Right ventricle myocardium inferior (tissue), 1 donor: Measurements from ENCODE around the gene TAS1R1. TPM values are rescaled to one million over a fixed set of nuclear protein-coding genes. Genes with fewer than 3 reads are reported as not detected.
A peak's percentile ranks its signal among the peaks of the same experiment; 100 is the strongest.
"Not testable (repeated sequence)": the region's sequence is repeated elsewhere in the genome, so short reads cannot be mapped to it uniquely, and the experiment has no call there.

Experiments
- ATAC-seq: fragments of 200-7000 bp; cut with Tn5 transposase; one replicate; pipeline ENCODE4 v1.9.1; 2020; ENCODE audit warnings: mild to moderate bottlenecking, moderate library complexity
- DNase-seq: peaks from one replicate; pipeline ENCODE4 v3.0.0; 2021; ENCODE audit errors: missing footprints
- intact Hi-C: fragments of 100-400 bp; cut with DNase I; formaldehyde crosslinking; loops from one replicate; pipeline ENCODE4 v1.11.0; 2022
- total RNA-seq: library from RNA; stranded (reverse); fragmentation: NEBNext Ultra II Directional; extraction: Animal tissue kit (Norgen Biotek cat#: 25700); gene quantifications from one replicate; pipeline ENCODE4 v1.2.1, GENCODE V29; 2021
- donor health status: DM: no; HTN: yes; CAD: no; lungs with severe emphysema.

TAS1R1 gene
- total RNA-seq, 1 donor from 2014 or later, result not detected

DNA sequence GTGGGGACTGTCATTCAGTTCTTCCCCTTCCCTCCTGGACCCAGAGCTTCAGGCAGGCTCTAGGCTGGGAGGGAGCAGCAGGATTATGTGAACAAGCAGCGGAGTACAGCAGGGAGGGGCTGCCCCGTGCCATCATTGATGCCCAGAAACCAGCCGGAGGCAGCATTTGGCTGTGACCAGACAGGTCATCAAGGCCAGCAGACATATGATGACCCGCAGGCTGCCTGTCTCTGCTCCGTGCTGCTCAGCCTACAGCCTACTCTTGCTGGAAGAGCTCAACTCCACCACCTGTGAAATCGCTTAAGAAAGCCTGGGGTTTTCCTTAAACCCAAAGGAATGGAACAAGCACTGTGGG lies 42.6 kb downstream of the TAS1R1 start:
- intact Hi-C loops, result no loop called here
- ATAC-seq, result no peak
- DNase-seq, result peak; percentile 45

DNA sequence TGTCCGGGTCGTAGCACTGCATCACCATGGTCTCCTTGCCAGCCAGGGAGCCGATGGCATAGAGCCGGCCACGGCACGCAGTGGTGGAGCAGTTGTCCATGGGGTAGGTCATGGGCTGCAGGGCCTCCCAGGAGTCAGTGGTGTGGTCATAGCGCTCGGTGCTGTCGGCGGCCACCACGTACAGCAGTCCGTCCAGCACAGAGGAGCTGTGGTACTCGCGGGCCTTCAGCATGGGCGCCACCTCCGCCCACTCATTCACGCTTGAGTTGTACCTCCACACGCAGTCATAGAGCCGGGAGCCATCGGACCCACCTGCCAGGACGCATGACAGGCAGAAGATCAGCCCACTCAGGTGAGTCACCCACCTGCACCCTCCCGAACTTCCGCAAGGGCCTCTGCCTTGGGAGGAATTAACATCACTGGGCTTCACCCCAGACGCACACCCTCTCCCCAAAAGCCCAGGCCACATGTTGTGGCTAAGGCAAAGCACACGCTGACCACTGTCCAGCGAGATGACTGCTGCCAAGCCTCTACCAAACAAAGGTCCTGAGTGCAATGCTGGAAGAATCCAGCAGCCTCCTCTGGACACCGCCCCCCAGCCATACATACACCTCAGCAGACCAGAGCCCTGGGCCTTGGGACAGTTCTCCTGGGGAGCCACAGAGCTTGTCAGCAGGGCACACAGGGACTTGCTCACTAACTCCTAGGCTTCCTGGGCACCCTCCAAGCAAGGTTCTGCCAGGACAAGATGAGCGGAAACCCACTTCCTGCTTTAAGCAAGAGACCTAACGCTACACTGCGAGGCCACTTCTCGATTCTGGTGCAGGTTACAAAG lies 44.3 kb downstream of the TAS1R1 start:
- intact Hi-C loops, result no loop called here
- no peak for ATAC-seq

DNA sequence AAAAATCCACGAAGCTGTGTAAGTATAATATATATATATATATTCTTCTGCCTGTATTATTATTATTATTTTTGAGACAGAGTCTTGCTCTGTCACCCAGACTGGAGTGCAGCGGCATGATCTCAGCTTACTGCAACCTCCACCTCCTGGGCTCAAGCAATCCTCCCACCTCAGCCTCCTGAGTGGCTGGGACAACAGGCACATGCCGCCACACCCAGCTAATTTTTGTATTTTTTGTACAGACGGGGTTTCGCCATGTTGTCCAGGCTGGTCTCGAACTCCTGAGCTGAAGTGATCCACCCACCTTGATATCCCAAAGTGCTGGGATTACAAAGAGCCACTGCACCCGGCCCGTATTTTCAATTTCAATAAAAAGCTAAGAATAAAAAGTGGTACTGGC lies 44.9 kb downstream of the TAS1R1 start:
- not testable (repeated sequence) for ATAC-seq, DNase-seq
- intact Hi-C loops, result loop anchor here (2.0 kb wide), 1 partner anchor 19 kb away; no protein-coding TSS in a partner anchor

More for the DNA sequence above, 44.3 kb downstream of the TAS1R1 start:
- DNase-seq, result peak; percentile 82

DNA sequence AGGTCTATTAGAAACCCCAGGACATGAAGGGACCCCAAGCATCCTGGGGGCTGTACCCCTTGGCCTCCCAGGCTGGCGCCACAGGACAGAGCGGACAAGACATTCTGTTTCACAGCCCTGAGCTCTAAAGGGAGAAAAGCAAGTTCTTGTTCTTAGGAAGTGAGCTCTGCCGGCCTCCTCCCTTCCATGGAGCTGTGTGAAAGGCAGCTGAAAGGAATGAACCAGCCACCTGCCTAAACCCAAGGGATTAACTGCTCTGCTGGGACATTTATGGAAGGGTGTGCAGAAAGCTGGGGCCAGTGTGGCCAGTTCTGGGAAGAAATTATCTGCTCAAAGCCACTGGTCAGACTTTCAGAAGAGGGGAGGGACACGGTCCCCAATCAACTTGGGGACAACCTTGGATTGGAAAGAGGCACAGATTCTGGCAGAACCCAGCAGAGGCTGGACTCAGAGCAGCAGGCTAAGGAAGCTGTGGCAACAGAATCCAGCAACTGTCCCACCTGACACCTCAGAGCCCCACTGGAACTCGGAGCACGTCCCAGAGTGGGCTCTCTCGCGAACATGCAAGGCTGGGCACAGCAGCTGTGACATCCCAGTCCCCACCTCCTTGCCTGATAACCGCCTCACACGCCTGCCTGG lies 45.4 kb downstream of the TAS1R1 start:
- ATAC-seq (no peak), DNase-seq (no peak)
- intact Hi-C loops, result loop anchor here (1.0 to 2.0 kb wide), 2 partner anchors 20 to 46 kb away; partner anchors contain the start of gene NOL9

DNA sequence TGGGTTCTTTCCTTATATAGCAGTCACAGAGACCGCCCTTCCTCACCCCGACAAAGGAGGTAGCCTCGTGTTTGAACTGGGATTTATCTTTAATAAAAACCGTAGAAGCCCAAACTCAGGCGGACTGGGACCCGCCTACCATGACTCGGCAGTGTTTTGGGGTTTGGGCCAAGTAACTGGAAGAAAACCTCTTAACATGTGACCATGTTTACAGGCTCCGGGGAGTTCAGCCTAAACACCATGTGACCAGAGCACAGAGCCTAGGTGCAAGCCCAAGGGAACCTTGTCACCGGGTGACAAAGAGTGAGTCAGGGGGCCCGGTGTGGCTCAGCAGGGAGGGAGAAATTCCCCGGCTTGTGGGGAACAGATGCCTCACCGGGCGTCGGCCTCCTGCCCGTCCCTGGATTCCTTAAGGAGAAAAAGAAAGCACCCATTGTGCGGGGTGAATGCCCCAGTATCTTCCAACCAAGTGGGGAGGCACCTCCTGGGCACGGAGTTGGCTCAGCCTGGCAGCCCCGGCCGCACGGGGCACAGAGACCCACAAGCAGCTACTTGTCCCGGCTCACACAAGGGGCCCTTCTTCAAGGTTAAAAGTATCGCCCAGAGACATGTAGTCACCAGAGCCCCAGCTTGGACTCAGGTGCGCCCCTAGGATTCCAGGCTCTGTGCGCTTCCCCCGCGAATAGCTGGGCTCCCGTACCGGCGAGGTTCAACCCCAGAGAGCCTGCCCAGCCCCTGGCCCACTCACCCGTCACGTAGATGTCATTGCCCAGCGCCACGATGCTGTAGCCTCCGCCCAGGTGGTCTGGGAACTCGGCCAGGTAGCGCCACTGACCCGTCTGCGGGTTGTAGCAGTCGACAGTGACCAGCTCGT lies 46.2 kb downstream of the TAS1R1 start:
- ATAC-seq, result peak; percentile 40
- intact Hi-C loops, result loop anchor here (1.0 to 2.0 kb wide), 2 partner anchors 20 to 47 kb away; partner anchors contain the start of gene NOL9
- peak; percentile 83 for DNase-seq

DNA sequence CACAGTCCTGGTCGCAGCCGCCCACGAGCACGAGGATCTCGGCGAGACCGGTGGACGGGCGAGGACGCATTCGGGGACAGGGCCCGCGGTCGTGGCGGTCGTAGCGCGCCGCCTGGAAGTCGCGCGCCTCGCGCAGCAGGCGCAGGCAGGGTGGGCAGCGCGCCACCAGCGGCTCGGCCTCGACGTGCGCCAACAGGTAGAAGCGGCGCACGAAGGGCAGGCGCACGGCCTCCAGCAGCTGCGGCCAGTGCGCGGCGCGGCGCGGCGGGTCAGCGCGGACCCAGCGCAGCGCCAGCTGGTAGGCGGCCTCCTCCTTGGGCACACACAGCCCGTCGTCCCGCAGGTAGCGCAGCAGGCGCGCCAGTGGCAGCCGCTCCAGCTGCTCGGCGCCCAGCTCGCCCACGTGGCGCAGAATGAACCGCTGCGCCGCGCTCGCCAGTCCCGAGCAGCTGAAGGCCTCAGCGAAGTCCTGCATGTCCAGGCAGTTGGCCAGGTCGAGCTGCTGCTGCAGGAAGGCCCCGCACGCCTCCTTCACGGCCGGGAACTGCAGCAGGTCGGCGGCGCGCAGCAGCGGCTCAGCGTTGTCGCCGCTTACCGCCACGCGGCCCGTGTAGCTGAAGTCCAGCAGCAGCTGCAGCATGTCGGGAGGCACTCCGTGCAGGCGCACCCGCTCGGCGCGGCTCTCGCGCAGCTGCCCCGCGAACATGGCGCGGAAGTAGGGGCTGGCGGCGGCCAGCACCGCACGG lies 47.0 kb downstream of the TAS1R1 start:
- DNase-seq (no peak), ATAC-seq (peak; percentile 18)
- intact Hi-C loops, result loop anchor here (1.0 to 2.0 kb wide), 2 partner anchors 21 to 48 kb away; partner anchors contain the start of gene NOL9

DNA sequence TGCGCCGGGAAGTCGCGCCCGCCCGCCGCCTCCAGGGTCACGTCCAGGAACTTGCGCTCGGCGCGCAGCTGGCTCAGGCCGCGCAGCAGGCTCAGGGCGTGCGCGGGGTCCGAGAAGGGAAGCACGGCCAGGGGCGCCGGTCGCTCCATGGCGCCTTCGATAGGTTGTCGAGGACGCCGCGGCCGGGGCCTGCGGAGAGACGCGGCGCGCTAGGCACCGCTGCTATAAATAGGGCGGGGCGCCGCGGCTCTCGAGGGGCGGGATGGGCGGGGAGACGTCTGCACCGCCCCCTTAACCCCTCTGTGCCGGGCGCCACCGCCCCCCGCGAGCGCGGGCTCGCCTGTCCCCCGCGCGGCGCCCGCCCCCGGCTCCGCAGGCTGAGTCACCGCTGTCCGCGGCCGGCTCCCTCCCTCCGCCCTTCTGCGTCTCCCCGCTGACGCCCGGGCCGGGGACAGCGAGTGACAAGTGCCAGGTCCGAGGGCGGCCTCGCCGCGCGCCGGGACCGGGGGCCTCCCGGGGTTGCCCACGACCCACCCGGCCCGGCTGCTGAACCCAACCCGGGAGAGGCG lies 47.6 kb downstream of the TAS1R1 start, which contains the start of gene KLHL21:
KLHL21 (minus strand) TSS at position 201 of the 569 bp plus-strand sequence; CDS start at position 149, 52 bp downstream.
- DNase-seq (peak; percentile 93), ATAC-seq (peak; percentile 86)
- intact Hi-C loops, result loop anchor here (1.0 kb wide), 1 partner anchor 11 kb away; the partner anchor contains the start of gene PHF13

DNA sequence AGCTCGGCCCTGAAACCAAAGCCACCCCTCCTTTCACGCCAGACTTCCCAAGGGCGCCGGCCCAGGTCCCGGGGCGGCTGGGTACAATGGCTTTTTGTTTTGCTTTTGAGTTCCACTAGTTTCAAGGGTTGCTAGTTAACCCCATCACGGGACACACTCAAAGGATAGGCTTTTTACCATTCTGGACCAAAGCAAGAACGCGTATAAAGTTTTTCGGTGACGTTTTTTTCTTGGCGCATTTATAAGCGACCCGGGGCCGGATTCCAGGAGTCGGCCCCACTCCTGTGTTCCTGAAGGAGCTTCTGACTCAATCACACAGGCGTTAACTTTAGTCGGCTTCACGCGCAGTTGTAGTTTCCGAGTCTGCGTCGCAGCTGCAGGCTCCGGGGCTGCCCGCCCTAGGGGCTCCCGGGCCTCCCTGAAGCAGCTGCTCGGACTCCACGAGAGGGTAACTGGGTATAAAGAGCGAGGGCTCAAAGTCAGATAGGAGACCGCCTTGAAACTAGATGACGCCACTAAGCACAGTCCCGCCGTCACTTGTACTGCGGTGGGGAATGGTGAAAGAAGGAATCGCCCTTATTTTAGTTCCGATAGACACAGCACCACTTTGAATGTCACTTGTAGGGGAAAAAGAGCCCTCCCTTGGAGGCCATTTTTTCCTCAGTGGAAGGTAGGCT lies 48.3 kb downstream of the TAS1R1 start:
- DNase-seq (no peak), ATAC-seq (peak; percentile 27)
- intact Hi-C loops, result loop anchor here (1.0 kb wide), 1 partner anchor 10 kb away; the partner anchor contains the start of gene PHF13

DNA sequence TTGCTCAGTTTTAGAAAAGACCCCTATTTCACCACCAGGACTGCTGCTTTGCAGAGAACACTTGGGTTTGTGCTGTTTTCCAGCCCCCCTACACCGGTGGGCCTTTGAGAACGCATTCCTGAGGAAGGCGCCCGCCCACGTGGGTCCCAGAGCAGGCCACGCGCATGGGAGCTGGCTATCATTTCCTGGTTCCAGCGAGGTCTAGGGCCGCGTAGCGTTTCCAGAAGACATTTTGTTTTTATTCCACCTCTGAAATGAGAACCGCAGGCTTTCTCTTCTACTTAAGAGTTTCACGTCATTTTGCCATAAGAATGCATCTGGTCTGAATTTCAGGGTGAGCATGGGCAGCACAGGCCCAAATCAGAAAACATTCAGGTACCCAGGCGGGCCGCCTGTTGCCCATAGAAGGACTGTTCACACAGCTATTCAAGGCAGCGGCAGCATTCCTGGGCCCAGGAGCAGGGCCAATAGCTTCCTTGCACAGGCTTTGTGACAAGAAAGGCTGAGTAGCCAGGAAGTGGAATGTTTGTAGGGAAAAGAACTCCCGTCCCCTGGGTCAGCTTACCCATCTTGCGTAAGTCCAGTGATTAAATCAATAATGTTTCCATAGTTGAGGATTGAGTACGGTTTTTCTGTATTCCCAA lies 48.9 kb downstream of the TAS1R1 start:
- intact Hi-C loops, result loop anchor here (1.0 kb wide), 1 partner anchor 9 kb away; the partner anchor contains the start of gene PHF13
- peak; percentile 37 for ATAC-seq

DNA sequence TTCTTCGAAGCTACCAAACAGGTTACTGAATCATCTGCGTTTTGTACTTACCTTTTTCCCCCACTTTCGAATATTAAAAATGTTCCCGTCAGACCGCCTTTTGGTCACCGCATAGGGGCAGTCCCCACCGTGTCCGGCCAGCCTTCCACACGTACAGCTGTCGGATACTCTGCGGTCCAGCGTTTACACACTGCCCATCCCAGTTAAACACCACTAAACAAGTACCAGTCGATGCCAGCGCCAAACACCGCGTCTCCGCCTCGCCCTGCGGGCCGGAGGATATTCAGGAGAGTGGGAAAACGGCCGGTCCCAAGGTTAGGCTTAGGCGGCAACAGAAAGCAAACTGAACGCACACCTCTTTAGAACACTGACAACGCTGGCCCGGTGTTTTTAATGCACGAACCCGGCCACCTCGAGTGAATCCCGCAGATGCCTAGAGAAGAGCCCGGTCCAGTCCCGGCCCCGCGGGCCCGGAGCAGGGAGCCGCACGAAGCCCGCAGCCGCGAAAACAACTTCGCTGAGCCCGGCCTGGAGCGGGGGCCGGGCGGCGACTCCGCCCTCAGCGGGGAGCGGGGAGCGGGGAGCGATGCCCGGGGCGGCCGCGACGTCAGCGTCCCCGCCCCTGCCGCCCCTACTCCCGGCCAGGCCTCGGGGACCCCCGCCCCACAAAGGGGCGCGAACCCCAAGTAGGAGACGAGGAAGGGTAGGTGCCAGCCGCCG lies 57.7 kb downstream of the TAS1R1 start:
- intact Hi-C loops, result loop anchor here (1.0 kb wide), 1 partner anchor 10 kb away; no protein-coding TSS in a partner anchor
- DNase-seq (no peak), ATAC-seq (peak; percentile 61)

More for the DNA sequence above, 48.9 kb downstream of the TAS1R1 start:
- peak; percentile 86 for DNase-seq

DNA sequence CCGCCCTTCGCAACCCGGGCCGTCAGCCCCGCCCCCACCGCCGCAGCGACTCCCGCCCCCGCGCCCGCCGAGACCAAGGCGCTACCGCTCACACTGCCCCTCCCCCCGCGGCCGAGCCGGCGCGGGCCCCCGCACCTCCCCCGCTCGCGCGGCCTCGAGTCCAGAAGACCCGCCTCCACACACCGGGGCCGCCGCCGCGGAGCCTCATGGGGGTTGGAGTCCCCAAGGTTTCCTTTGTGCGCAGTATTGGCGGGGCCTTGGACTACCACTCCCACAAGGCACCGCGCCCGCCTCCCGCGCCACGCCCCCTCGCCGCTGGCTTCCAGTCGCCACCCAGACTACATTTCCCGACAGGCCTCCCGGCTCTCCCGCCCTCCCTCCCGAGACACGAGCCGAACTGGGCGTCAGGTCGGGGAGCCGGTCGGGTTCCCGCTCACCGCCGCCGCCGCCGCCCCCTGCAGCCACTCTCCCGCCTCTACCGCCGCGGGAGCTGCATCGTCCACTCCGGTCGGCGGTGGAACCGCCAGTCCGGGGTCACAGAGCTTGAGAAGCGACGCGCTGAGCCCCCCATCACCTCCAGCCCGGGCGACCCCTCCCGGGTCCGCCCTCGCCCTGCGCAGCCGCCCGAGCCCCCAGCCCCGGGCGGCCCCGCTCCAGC lies 58.4 kb downstream of the TAS1R1 start, which contains the start of gene PHF13:
PHF13 (plus strand) TSS at position 371 of the 658 bp plus-strand sequence. CDS start 336 bp downstream, outside the sequence.
- ATAC-seq, result peak; percentile 98
- peak; percentile 100 for DNase-seq
- intact Hi-C loops, result loop anchor here (1.0 kb wide), 1 partner anchor 10 kb away; no protein-coding TSS in a partner anchor

DNA sequence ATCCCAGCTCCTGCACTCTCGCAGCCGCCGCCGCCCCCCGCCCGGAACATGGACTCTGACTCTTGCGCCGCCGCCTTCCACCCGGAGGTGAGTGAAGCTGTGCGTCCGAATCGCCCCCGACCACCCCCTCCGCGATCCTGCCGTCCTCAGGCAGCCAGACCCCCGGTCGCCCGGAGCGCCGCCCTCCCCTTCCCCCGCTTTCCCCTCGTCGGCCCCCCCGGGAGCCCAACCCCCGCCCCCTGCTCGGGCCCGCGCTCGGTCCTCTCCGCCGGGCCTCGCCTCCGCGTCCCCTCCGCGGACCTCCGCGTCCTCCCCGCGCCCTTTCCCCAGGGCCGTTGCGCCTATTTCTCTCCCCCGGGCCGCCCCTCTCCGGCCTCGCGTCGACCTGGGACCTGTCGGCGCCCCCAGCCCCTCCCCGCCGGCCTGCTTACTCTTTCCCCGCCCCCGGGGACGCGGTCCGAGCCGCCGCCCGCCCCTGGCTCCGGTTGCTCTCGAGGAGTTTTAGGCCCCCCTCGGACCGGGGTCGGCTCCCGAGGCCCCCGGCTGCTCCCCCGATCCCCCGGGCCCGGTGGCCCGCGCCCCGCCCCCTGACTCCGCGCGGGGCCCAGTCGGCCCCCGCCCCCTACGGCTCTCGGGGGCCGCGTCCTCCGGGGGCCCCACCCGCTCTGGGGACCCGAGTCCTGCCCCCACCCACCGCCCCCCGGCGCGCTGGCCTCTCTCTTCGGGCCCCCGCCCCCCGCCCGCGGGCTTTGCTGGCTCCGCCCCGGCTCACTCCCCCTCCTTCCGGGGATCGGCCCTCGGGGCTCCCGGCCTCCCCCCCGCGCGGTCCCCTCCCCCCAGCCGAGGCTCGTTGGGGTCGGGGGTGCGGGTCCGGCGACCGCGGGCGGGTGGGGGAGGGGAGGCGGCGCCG lies 59.2 kb downstream of the TAS1R1 start:
- no peak for ATAC-seq
- DNase-seq, result peak; percentile 83
- intact Hi-C loops, result no loop called here

DNA sequence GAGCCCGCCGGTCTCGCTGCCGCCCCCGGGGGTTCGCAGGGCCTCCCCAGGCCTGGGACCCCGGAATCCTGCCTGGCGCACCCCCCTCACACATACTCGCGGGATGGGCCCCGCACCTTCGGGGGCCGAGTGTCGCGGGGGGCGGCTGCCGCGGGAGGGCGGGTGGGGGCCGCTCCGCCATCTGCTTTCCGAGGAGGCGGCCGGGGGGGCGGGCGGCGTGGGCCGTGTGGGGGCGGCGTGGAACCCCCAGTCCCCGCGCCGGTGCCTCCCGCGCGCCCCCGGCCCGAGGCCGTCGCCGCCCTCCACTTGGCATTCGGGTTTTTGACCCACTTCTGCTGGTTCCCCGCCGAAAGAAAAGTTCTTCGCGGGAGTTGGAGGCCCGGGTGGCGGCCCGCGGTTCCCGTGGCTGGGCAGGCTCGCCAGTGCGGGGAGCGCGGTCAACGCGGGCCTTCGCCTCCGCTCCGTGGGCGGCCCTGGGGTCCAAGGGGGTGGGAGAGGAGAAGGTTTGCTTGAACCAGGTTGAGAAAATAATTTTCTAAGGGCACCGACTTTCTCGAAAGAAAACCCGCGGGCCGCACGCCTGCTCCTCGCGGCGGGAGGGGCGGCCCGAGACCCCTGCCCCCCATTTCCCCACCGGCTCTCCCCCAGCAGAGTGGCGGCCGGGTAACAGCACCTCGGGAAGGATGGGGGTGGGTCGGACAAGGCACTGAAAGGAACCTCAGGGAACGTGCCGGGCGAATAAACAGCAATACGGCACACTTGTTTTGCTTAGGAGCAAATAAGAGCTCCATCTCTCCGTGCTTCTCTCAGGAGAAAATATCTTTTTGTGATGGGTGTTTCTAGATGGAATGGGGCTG lies 60.0 kb downstream of the TAS1R1 start:
- intact Hi-C loops, result no loop called here
- no peak for DNase-seq
- ATAC-seq, result no peak
